Activated CD8-positive, alpha-beta memory T cell treated with anti-CD3 and anti-CD28 coated beads, Interleukin-2, amount 50 U/mL, for 4 hours (primary cell): Measurements from ENCODE around the gene ZBTB33.
A peak's percentile ranks its signal among the peaks of the same experiment; 100 is the strongest.

Source experiments
- DNase-seq: peaks from one replicate; pipeline ENCODE4 v3.0.0-alpha.2; 2020

The ZBTB33 gene, protein sequence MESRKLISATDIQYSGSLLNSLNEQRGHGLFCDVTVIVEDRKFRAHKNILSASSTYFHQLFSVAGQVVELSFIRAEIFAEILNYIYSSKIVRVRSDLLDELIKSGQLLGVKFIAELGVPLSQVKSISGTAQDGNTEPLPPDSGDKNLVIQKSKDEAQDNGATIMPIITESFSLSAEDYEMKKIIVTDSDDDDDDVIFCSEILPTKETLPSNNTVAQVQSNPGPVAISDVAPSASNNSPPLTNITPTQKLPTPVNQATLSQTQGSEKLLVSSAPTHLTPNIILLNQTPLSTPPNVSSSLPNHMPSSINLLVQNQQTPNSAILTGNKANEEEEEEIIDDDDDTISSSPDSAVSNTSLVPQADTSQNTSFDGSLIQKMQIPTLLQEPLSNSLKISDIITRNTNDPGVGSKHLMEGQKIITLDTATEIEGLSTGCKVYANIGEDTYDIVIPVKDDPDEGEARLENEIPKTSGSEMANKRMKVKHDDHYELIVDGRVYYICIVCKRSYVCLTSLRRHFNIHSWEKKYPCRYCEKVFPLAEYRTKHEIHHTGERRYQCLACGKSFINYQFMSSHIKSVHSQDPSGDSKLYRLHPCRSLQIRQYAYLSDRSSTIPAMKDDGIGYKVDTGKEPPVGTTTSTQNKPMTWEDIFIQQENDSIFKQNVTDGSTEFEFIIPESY

DNA sequence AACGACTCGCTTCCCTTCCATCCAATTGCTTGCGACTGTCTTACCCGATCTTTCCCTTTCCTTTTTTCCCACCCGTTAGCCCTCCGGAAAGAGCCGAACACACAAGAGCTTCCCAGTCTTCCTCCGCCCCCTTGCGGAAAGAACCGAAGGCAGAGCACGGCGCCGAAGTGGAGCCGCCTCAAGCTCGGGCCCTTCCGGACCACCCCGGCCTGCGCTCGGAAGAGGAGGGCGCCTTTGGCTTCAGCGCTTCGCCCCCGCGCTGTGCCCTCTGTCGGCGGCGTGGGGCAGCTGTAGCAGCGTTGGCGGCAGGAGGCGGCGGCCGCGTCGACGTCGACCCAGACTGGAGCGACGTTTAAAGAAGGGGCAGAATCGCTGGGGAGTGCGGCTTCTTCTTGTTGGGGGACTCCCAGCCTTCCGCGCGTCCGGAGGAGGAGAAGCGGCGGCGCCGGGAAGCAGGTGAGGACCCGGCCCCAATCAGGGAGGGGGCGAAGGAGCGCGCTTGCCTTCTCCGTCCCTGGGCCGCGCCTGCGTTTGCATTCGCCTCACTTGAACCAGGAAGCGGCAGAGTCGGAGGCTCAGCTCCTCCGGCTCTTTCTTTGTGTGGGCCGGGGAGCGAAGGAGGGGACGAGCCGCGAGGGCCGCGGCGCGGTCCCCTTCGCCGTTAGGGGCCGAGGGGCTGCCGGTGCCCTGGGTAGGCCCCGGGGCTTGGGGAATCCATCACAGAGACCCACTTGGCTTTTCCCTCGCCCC is at the start of gene ZBTB33:
Gene ZBTB33 (plus strand): TSS at position 291 of the 750 bp plus-strand sequence. CDS start 2,604 bp downstream, outside the sequence.
- DNase-seq: peak; percentile 81

DNA sequence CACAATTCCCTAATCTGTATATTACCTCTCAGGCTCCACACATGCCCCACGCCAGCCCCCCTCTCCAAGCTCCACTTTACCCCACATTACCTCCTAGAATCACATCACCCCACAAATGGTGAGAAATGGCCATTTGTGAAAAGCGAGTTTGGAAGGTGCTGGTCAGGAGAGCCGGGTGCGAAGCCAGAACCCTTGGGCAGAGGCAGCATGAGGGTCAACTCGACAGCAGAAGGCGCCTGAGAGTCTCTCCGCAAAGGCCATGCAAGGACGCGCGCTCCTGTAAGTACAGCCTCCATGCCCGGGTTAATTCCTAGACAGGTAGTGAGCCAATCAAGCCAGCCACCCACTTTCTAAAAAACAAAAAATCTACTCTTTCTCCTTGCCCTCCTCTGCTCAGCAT is 49.8 kb upstream of the ZBTB33 start:
- DNase-seq: no peak

DNA sequence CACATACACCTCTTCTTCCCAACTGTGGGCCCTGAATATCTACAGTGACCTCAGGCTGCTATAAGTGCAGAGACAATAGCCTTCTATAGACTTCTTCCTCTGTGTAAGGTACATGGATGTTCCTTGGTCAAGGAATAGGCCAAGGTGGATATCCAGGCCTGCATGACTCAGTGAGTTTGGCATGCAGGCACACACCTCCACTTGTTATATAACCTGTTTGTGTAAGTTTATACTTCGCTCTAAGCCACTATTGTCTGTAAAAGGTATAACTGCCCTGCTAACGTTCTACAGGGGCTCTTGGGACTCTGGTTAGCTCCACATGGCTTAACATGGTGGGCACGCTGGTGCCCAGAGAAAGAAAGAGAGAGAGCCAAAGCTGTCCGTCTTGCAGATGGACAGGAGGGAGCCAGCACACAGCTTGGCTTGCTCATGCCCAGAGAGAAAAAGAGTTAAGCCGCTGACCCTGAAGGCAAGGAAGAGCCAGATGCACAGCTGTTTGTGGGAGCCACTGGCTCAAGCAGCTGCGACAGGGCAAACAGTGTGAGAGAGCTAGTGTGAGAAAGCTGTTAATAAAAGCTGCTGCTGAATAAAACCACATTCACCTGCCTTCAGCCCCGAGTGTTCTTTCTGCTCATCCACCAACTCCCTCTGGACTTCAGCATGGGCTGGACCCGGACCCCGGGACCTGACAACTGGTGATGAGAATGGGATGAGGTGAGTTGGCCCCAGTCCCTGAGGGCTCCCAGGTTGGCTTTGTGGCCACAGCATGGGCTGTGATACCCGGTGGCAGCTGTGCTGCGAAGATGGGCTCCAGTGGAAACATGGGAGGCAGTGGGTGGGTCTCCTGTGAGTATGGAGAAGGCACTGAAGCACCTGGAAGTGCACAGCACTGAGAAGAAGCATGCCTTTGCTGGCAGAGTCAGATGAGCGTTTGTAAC is 44.5 kb upstream of the ZBTB33 start:
- DNase-seq: no peak

DNA sequence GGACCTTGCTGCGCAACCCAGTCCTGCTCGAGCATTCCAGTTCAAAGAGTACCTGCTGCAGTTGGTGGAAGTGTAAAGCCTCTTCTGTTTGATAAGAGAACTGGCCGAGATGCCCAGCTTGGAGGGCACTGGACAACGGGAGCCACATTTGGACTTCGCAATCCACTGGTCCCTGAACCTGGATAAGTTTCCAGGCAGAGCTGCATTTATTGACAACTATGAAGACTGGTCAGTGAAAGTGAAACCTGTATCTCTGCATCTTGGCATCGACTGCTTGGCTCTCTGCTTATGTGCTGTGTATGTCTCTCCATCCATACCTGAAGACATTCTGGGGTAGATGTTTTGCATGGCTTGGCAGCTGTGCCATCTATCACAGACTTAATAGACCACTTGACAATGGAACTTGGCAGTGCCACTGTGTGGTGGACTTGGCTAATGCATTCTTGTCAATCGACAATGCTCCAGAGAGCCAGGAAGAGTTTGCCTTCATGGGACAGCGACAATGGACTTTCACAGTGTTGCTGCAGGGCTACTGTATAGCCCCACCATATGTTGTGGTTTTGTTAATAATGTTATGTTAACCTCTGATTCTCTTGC is 43.5 kb upstream of the ZBTB33 start:
- no peak for DNase-seq

DNA sequence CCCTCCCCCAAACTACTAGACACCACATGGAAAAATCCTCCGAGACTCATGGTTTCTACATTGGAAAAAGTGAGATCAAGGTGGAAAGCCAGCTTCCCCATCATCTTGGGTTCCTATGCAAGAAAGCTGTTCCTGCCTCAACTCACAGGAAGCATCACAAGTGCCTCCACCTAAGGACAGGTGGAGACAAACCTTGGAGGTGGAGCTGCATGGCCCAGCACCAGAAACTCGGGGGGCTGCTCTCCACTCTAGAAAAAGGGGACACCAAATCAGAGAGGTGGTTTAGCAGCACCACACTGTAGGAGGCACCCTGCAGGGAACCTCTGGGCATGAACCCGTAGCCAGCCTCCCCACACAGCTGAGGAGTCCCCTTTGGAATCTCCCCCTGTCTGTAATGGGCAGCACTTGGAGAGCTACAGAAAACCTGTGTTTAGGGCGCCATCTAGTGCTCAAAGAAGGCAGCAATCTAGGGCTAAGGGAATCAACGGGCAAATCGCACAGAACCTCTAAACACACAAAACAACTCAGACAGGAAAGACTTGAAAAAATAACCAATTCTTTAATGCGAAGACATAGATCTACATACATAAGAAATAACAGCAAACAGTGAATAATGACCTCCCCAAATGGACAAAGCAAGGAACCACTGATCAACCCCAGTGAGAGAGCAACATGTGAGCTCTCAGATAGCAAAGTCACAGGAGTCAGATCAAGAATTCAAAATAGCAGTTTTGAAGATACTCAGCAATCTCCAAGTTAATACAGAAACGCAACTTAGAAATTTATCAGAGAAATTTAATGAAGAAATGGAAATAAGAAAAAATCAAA is 37.0 kb upstream of the ZBTB33 start:
- DNase-seq: peak; percentile 54

DNA sequence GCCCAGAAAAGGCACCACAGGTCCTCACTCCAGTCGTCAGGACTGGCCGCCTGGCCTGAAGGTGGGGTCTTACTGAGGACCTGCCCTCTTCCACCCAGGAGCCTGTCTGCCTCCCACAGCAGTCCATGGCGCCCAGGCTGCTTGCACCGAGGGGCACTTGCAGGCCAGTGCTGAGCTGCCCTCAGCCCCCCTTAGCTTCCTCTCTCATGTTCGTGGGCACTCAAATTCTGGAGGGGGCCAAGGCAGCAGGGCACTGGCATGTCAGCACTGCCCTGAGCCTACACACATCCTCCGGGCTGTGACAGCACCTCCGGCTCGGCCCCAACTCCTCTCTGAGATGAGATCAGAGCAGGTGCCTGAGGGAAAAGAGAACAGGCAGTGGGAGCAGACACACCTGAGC is 27.2 kb upstream of the ZBTB33 start:
- DNase-seq: no peak

DNA sequence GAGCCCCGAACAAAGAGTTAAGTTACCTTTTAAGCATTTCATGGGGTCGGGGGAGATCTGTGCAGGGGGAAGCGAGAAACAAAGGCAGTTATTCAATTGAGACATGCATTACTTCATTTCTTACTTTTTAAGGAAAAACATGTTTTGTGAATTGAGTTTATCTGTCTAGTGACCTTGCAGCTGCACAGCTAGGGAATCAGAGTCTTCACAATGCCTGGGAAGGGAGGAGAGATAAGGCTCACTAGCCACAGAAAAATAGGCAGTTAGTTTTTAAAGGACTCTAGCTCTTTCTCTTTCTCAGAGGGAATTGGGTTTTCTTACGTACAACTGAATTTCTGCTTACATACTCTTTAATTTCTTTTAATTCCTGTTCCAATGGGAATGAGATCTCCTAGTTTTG is 26.2 kb upstream of the ZBTB33 start:
- DNase-seq: no peak

DNA sequence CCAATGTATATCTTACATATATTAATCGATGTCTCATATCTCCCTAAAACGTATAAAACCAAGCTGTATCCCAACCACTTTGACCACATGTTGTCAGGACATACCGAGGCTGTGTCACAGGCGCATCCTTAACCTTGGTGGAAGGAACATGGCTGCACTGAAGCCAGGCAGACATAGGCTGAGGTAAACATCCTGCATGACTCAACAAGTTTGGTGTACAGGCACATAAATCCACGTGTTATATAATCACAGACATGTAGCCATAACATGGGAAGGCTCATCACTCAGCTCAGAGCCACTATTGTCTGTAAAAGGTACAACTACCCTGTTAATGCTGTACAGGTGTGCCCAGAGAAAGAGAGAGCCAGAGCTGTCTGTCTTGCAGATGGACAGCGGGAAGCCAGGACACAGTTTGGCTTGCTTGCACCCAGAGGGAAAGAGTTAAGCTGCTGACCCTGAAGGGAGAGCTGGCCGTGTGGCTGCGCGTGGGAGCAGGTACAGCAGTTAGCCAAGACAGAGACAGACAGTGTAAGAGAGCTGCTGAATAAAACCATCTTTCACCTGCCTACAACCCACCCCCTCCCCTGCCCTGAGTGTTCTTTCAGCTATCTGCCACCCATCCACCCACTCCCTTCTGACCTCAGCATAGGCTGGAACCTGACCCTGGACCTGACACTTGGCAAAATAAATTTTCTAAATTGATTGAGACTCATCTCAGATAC is 22.3 kb upstream of the ZBTB33 start:
- DNase-seq: no peak

DNA sequence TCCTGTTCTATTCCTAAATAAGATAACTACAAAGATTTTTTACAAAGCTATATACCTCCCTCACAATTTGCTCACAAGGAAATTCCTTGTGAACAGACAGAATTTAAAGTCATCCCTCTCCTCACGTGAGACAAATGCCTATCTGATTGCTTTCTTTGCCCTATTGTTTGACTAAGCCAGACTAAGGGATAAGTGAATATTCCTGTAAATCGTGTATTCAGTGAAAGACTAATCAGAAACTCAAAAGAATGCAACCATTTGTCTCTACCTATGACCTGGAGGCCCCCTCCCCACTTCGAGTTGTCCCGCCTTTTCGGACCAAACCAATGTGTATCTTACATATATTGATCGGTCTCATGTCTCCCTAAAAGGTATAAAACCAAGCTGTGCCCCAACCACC is 15.3 kb upstream of the ZBTB33 start:
- DNase-seq: no peak

DNA sequence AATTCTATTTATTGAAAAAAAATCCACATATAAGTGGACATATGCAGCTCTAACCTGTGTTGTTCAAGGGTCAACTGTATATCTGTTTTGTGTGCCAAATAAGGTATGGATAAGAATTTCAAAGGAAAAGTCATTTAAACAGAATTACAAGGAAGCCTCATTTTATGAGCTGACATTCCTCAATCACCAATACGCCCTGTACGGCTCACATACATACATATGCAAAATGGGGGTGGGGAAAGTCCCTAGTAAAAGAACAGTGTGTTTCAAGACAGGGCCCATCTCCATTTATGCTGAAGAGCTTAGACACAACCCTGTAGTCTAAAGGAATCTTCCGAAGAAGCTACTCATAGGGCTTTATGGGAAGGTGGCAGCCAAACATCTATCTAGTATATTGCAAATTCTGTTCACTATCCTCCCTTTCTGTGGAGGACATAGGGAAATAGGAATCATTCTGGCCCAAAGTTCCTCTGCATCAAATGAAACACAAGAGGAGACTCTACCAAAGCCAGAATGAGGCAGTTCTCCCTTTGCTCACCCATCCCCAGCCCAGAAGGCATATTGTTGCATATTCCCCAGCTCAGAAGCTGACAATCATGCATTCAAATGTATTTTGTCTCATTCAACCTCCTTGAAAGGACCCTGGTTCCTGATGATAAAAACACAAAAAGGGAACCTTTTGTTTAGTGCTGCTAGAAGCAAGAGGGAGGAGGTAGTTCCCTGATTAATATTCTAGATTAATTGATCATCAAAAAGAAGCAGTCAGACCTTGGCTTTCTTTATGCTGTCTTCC is 13.7 kb upstream of the ZBTB33 start:
- DNase-seq: no peak

DNA sequence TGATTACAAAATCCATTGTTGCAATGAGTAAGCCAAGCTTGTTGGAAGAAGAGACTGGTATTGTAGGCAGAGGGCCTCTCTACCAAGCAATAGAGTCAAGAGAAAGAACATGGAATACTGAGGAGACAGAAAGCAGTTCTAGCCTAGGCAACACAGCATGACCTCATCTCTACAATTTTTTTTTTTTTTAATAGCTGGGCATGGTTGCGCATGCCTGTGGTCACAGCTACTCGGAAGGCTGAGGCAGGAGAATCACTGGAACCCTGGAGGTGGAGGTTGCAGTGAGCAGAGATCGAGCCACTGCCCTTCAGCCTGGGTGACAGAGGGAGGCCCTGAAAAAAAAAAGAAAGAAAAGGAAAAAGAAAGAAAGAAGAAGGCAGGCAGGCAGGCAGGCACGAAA is 11.7 kb upstream of the ZBTB33 start:
- no peak for DNase-seq

DNA sequence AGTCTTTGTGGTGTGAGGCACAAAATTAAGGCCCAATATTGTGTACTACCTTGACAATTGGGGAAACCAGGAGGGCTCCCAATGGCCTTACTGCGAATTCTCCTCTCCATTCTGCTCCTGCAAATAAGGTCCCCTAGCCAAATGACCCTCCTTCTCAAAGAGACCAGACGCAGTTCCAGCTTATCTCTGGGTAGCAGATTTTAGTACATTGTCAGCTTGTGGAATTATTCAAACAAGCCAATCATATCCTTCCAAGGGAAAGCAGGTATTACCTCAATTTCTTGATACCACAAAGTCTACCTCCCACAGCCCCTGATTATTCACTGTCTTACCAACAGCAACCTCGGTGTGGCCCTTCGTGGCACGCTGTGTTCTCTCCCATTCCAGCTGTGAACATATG is 7.8 kb upstream of the ZBTB33 start:
- DNase-seq: no peak

DNA sequence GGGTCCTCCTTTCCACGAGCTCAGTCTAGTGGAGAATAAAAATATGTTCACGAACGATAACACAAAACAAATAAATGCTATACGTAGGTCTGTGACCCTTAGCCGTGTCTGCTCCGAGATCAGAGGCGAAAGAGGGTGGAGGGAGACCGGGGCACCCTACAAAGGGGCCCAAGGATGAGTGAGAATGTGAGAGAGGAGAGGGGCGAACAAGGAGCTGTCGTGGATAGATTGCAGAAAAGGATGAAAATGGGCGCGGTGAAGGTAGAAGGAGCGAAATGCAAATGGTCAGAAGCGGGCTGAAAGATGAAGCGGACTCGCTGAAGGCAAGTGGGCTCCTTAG is 6.2 kb upstream of the ZBTB33 start:
- DNase-seq: no peak

DNA sequence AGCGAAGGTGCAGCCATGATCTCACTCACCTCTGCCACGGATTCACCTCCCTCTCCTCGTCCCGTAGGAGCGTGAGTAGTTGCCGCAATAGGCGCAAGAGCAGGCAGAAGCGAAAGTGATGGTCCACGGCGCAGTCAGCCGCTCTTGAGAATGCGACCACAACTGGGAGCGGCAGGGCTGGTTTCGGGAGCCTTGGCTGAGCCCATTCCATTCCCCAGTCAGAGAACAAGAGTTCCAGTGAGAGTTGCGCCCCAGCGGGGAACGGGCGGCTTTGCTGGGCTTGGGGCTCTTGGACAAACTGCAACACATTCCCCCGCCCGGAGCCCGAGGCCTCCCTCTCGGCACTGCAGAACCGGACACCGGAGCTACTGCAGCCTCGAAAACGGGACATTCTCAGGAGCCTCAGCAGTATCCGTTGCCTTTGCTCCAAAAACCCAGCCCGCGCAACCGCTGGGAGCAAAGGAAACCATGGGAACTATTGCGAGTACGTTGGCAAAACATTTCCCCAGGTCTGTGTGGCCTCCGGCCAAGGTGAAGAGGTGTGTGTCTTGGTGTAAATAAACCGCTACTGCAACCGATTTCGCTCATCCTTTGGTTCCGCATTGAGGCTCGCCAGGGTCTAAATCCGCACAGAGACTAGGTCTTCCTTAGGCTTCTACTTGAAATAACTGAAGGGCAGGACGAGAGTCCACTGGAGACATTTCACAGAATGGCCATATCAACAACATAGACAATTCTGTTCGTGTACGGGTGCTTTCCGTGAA is 5.7 kb upstream of the ZBTB33 start:
- DNase-seq: peak; percentile 52

DNA sequence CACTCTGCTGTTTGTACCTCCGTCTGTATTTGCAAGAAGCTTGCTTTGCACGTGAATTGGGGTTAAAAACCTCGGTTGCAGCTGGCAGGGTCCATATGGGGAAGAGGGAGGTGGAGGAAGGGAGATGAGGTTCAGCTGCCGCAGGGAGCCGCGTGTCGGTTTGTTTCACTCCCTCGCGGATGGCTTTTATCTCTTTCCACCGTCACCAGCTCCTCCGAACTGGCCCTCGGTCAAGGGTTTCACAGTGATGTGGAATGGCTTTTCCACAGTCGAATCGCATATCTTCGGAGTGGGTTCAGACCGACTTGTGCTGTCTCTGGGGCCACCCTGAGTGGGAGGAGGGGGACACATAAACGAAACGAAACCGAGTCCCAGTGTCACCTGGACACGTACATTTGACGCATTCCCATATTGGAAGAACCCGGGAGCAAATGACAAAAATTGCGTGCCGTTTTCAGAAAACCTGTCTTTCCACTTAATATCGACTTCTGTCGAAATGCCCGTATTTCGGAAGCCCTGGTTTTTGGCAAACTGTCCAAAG is 929 bp downstream of the ZBTB33 start:
- peak; percentile 19 for DNase-seq

DNA sequence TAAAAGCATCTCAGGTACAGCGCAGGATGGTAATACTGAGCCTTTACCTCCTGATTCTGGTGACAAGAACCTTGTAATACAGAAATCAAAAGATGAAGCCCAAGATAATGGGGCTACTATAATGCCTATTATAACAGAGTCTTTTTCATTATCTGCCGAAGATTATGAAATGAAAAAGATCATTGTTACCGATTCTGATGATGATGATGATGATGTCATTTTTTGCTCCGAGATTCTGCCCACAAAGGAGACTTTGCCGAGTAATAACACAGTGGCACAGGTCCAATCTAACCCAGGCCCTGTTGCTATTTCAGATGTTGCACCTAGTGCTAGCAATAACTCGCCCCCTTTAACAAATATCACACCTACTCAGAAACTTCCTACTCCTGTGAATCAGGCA is 3.2 kb downstream of the ZBTB33 start:
- DNase-seq: no peak

DNA sequence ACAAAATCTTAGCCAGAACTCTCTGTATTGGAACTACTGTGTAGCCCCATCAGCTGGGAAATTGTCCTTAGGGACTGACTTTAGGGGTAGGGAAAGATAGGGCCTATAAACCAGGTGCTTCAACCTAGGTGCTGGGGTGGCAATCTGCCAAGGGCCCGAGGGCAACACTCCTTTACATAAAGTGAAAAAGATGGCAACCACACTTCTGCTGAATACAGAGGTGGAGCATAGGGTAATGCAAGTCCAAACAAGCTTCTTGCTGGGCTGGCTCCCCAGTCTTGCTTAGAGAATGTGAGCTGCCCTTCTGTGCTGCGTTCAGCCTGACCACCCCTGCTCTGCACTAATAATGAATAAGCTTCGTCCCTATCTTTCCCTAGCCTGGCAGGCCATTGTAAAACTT is 9.8 kb downstream of the ZBTB33 start:
- DNase-seq: no peak

DNA sequence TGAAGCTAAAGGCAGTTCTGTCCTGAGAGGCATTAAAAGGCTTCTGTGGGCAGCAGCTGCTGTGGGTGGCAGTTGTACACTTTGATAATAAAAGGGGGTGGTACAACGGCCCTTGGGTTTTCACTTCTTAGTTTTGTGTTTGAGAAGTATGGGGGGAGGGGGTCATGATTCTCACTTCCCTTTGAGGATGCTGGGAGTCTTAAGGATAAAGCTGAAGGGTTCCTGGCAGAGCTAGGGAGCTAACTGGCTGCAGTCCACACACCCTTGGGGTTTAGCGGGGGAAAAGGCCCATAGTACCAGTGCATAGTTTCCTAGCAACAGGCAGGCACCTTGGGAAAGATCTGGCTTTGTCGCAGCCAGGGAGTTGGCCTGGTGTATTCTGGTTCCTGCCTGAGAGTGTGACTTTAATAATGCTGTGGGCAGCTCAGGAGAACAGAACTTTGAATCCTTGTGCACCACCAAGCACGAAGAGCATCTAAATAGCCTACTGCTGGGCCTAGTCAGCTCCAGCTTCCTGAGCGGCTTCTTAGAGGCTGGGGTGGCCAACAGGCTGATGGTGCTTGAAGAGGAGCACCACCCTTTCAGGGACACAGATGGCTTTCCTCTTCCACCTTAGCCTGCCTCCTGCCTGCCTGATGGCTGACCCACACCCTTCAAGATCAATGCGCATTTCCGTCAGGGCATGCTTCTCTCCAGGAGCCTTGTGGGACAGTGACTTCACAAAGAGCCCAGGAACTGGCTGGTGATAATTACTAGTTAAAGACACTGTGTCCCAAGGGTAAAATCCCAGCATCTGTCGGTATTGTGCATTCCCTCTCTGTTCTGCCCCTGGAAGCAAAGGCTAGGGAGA is 12.5 kb downstream of the ZBTB33 start:
- DNase-seq: no peak
